Measurements from ENCODE around the gene SNAI1. TPM values are rescaled to one million over a fixed set of nuclear protein-coding genes. Genes with fewer than 3 reads are reported as not detected.

Gene SNAI1
- total RNA-seq, 1 donor from 2014 or later: 3.9 TPM

GRCh38 chr20:50003253-50003656, 20.5 kb downstream of the SNAI1 start:
- Mint-ChIP-seq H3K27me3 (ENCODE audit: unreplicated experiment) (peaks cover 3% of the 10 kb centered on the region), H3K4me1 (ENCODE audit: low read depth, unreplicated experiment) (no peaks in the 10 kb centered on the region), H3K9me3 (ENCODE audit: unreplicated experiment) (no peaks in the 10 kb centered on the region), H3K36me3 (ENCODE audit: unreplicated experiment) (no peaks in the 10 kb centered on the region), H3K4me3 (ENCODE audit: unreplicated experiment) (no peak overlapping the region), H3K27ac (ENCODE audit: unreplicated experiment) (no peak overlapping the region)
- no peak for TF ChIP-seq CTCF (IDR thresholded peaks at IDR 0.05; ENCODE audit: partially characterized antibody, unreplicated experiment)
- no peak for DNase-seq

GRCh38 chr20:50004229-50004628, 21.4 kb downstream of the SNAI1 start:
- H3K4me1 Mint-ChIP-seq (ENCODE audit: low read depth, unreplicated experiment): no peaks in the 10 kb centered on the region
- no peak for TF ChIP-seq CTCF (IDR thresholded peaks at IDR 0.05; ENCODE audit: partially characterized antibody, unreplicated experiment)
- H3K4me3 Mint-ChIP-seq (ENCODE audit: unreplicated experiment): no peak overlapping the region
- H3K27ac Mint-ChIP-seq (ENCODE audit: unreplicated experiment): no peak overlapping the region
- DNase-seq: no peak
- no peaks in the 10 kb centered on the region for H3K9me3 Mint-ChIP-seq (ENCODE audit: unreplicated experiment)
- H3K27me3 Mint-ChIP-seq (ENCODE audit: unreplicated experiment): no peaks in the 10 kb centered on the region
- H3K36me3 Mint-ChIP-seq (ENCODE audit: unreplicated experiment): no peaks in the 10 kb centered on the region

- Mint-ChIP-seq H3K9me3 (ENCODE audit: unreplicated experiment) (no peaks in the 10 kb centered on the region), H3K27ac (ENCODE audit: unreplicated experiment) (no peak overlapping the region), H3K27me3 (ENCODE audit: unreplicated experiment) (no peaks in the 10 kb centered on the region), H3K4me1 (ENCODE audit: low read depth, unreplicated experiment) (no peaks in the 10 kb centered on the region), H3K4me3 (ENCODE audit: unreplicated experiment) (no peak overlapping the region), H3K36me3 (ENCODE audit: unreplicated experiment) (no peaks in the 10 kb centered on the region)
- no peak for DNase-seq
- no peak for TF ChIP-seq CTCF (IDR thresholded peaks at IDR 0.05; ENCODE audit: partially characterized antibody, unreplicated experiment)
These were observed 22.7 kb downstream of the SNAI1 start for GRCh38 chr20:50005471-50005981.

GRCh38 chr20:50007369-50007768, 24.6 kb downstream of the SNAI1 start:
- Mint-ChIP-seq H3K4me3 (ENCODE audit: unreplicated experiment) (no peak overlapping the region), H3K4me1 (ENCODE audit: low read depth, unreplicated experiment) (peaks cover 4% of the 10 kb centered on the region), H3K9me3 (ENCODE audit: unreplicated experiment) (no peaks in the 10 kb centered on the region), H3K27me3 (ENCODE audit: unreplicated experiment) (peaks cover 2% of the 10 kb centered on the region), H3K36me3 (ENCODE audit: unreplicated experiment) (no peaks in the 10 kb centered on the region), H3K27ac (ENCODE audit: unreplicated experiment) (no peak overlapping the region)
- no peak for DNase-seq
- no peak for TF ChIP-seq CTCF (IDR thresholded peaks at IDR 0.05; ENCODE audit: partially characterized antibody, unreplicated experiment)

- Mint-ChIP-seq H3K27ac (ENCODE audit: unreplicated experiment) (no peak overlapping the region), H3K36me3 (ENCODE audit: unreplicated experiment) (no peaks in the 10 kb centered on the region), H3K27me3 (ENCODE audit: unreplicated experiment) (peaks cover 3% of the 10 kb centered on the region), H3K4me3 (ENCODE audit: unreplicated experiment) (no peak overlapping the region), H3K4me1 (ENCODE audit: low read depth, unreplicated experiment) (peaks cover 6% of the 10 kb centered on the region), H3K9me3 (ENCODE audit: unreplicated experiment) (no peaks in the 10 kb centered on the region)
- TF ChIP-seq CTCF (IDR thresholded peaks at IDR 0.05; ENCODE audit: partially characterized antibody, unreplicated experiment): no peak
- no peak for DNase-seq
These were observed 25.2 kb downstream of the SNAI1 start for GRCh38 chr20:50008007-50008406.

All from glutamatergic neuron (in vitro differentiated cells).